ENCODE results near the gene LY6G5C. TPM values are rescaled to one million over a fixed set of nuclear protein-coding genes. Genes with fewer than 3 reads are reported as not detected.

Gene LY6G5C
- total and polyA plus RNA-seq, 4 donors, result 2.8 to 5.0 (median 3.5) TPM

DNA sequence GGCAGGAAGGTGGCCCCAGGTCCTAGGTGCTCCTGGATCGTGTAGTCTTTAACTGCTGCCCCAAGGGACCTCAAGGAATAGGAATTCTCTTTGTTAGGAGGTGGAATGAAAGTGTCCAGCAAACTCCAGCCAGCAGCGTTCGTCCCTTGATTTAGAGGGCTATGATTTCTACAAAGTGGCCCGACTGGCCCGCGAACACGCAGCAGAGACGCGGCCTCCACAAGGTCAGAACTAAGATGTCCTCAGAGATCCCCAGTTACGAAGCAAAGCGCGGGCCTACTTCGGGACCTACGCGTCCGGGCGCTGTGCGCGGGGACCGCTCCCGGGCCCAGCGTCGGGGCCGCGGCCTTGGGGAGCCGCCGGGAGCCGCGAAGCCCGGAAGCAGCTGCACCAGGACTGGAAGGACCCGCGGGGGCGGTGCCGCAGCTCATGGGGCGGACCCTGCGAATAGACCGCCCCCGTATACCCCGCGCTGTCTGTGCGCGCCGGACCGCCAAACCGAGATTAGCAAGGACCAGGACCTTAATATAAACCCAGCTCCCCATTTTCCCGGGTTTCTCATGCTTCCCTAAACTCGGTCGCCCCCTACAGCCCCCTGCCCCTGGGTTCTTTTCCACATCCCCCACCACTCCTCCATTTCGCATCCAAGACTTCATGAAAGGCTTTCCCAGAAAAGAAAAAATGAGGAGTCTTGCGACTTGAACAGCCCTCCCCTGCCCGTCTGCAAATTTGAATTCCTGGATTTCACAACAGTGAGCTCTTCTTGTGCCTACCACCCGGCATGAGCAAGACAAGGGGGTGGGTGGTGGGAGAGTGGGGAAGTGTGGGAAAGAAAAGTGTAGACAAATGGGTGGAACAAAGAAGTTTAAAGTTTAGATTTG, 20.2 kb downstream of the LY6G5C start, which contains the start of gene C6orf47:
TSS of gene C6orf47 (minus strand) at position 398 of the 881 bp plus-strand sequence. CDS start 831 bp downstream, outside the sequence.
- no peaks in the 10 kb centered on the region for H3K9me3 ChIP-seq (ENCODE audit: control insufficient read depth in 4 of 4, insufficient read depth in 3 of 4, low read length in 3 of 4)
- H3K9ac ChIP-seq (ENCODE audit: insufficient read depth in 1 of 2, low read length in 2 of 2), result peak within 1 kb of the TSS; percentile 82 to 85
- TF ChIP-seq, protein P1, sequence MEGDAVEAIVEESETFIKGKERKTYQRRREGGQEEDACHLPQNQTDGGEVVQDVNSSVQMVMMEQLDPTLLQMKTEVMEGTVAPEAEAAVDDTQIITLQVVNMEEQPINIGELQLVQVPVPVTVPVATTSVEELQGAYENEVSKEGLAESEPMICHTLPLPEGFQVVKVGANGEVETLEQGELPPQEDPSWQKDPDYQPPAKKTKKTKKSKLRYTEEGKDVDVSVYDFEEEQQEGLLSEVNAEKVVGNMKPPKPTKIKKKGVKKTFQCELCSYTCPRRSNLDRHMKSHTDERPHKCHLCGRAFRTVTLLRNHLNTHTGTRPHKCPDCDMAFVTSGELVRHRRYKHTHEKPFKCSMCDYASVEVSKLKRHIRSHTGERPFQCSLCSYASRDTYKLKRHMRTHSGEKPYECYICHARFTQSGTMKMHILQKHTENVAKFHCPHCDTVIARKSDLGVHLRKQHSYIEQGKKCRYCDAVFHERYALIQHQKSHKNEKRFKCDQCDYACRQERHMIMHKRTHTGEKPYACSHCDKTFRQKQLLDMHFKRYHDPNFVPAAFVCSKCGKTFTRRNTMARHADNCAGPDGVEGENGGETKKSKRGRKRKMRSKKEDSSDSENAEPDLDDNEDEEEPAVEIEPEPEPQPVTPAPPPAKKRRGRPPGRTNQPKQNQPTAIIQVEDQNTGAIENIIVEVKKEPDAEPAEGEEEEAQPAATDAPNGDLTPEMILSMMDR (IDR thresholded peaks at IDR 0.05; ENCODE audit: control extremely low read depth, extremely low read depth), result no peak
- ATAC-seq (ENCODE audit: insufficient read depth, low FRiP score) (peak; percentile 84), DNase-seq (peak; percentile 90 to 94 (median 90))
- peaks cover 3 to 29% (median 7%) of the 10 kb centered on the region in 4 donors for H3K36me3 ChIP-seq (ENCODE audit: control insufficient read depth in 4 of 4, insufficient read depth in 4 of 4, low read length in 4 of 4)
- H3K4me3 ChIP-seq, result peak within 1 kb of the TSS; percentile 79
- H3K27me3 ChIP-seq (ENCODE audit: control insufficient read depth in 3 of 3, insufficient read depth in 3 of 3, low read length in 2 of 3), result no peaks in the 10 kb centered on the region
- peak within 1 kb of the TSS; percentile 85 to 95 for H3K27ac ChIP-seq (ENCODE audit: low read depth in 1 of 2, low read length in 1 of 2)
- 0% methylated on average over 44 to 52 of the region's 52 CpGs for WGBS, 2 donors
- H3K4me1 ChIP-seq (ENCODE audit: control insufficient read depth in 5 of 5, insufficient read depth in 5 of 5, low read length in 5 of 5), result peaks cover 7 to 50% (median 11%) of the 10 kb centered on the region in 5 donors

DNA sequence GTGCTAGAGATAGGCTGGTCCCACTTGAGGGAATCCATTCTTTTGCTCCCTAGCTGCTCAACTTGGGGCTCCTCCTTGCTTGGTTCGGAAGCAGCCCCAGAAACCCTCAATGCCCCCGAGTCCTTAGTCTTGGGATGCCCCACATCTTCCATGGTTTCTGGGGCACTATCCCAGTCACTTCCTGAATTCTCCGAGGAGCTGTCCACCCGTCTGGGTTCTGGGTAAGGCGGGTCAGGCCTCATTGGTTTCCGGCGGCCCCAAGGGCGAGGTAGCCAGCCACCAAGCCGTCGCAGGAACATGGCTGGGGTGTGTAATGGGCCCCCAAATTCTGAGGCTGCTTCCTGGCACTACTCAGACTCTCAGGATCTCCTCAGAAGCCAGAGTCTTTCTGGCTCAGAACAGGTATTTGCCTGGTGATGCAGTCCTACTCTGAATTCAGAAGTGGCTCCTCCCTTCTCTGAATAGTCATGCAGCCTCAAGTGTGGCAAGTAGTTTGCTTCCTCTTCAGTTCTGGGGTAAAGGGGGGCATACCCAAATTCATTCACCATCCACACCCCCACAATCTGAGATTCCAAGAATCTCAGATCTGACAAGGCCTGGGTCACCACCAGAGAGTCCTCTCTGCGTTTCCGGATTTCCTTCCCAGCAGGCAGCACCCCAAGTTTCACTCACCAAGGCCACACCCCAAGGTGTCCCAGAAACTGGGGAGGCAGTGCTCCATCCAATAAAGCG, 21.1 kb downstream of the LY6G5C start:
- Histone ChIP-seq H3K27me3 (ENCODE audit: control insufficient read depth in 3 of 3, insufficient read depth in 3 of 3, low read length in 2 of 3) (no peaks in the 10 kb centered on the region), H3K4me3 (peak overlapping the region; percentile 79), H3K9ac (ENCODE audit: insufficient read depth in 1 of 2, low read length in 2 of 2) (peak overlapping the region; percentile 82 to 85), H3K9me3 (ENCODE audit: control insufficient read depth in 4 of 4, insufficient read depth in 3 of 4, low read length in 3 of 4) (no peaks in the 10 kb centered on the region), H3K36me3 (ENCODE audit: control insufficient read depth in 4 of 4, insufficient read depth in 4 of 4, low read length in 4 of 4) (peaks cover 3 to 29% (median 7%) of the 10 kb centered on the region in 4 donors), H3K4me1 (ENCODE audit: control insufficient read depth in 5 of 5, insufficient read depth in 5 of 5, low read length in 5 of 5) (peaks cover 7 to 50% (median 11%) of the 10 kb centered on the region in 5 donors), H3K27ac (ENCODE audit: low read depth in 1 of 2, low read length in 1 of 2) (peak overlapping the region; percentile 85 to 95)
- TF ChIP-seq, protein P1 (IDR thresholded peaks at IDR 0.05; ENCODE audit: control extremely low read depth, extremely low read depth), result no peak
- DNase-seq (peak in 2 of 3 donors; percentile 28 to 47), ATAC-seq (ENCODE audit: insufficient read depth, low FRiP score) (peak; percentile 37)
- 18 to 23% methylated on average over 13 of the region's 13 CpGs for WGBS, 2 donors

DNA sequence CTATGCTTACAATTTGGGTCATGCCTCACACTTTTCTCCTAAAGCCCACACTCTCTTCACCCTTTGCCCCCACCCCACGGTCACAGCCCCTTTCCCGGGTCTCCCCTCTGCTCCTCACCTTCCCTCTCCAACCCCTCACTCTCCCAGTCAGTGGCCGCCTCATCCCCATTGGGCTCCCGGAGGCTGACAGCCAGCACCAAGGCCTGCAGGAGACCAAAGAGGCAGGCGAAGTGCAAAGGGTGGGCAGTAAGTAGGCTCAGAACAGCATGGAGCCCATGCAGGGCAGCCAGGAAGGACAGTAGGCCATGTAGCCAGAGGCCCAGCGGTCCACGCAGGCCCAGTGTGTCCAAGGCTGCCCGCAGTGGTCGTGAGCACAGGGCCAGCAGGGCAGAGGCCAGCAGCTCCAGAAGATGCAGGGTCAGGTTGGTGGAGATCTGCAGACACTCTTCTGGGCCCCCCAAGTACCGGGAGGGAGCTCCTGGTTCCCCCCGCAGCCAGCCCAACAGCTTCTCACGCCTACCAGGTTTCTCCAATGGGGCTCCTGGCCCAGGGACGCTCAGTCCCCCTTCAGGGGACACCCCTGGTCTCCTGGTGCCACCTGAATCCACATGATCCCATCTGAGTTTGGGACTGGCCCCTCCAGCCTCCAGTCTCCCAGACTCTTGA, 21.8 kb downstream of the LY6G5C start:
- H3K9me3 ChIP-seq (ENCODE audit: control insufficient read depth in 4 of 4, insufficient read depth in 3 of 4, low read length in 3 of 4), result no peaks in the 10 kb centered on the region
- peaks cover 3 to 29% (median 7%) of the 10 kb centered on the region in 4 donors for H3K36me3 ChIP-seq (ENCODE audit: control insufficient read depth in 4 of 4, insufficient read depth in 4 of 4, low read length in 4 of 4)
- H3K27ac ChIP-seq (ENCODE audit: low read depth in 1 of 2, low read length in 1 of 2), result peak overlapping the region in 1 of 2 donors; percentile 95
- H3K9ac ChIP-seq (ENCODE audit: insufficient read depth in 1 of 2, low read length in 2 of 2), result no peak overlapping the region
- H3K4me3 ChIP-seq, result peak overlapping the region; percentile 79
- H3K27me3 ChIP-seq (ENCODE audit: control insufficient read depth in 3 of 3, insufficient read depth in 3 of 3, low read length in 2 of 3), result no peaks in the 10 kb centered on the region
- TF ChIP-seq, protein P1 (IDR thresholded peaks at IDR 0.05; ENCODE audit: control extremely low read depth, extremely low read depth), result no peak
- WGBS, 2 donors, result 85 to 92% methylated on average over 13 of the region's 13 CpGs
- H3K4me1 ChIP-seq (ENCODE audit: control insufficient read depth in 5 of 5, insufficient read depth in 5 of 5, low read length in 5 of 5), result peaks cover 7 to 46% (median 11%) of the 10 kb centered on the region in 5 donors
- ATAC-seq (ENCODE audit: insufficient read depth, low FRiP score), result no peak
- no peak for DNase-seq
